Measurements from ENCODE around the gene SEC14L3. TPM values are rescaled to one million over a fixed set of nuclear protein-coding genes. Genes with fewer than 3 reads are reported as not detected.
"Not testable (repeated sequence)": the region's sequence is repeated elsewhere in the genome, so short reads cannot be mapped to it uniquely, and the experiment has no call there.

The SEC14L3 gene
- total RNA-seq, 1 donor from 2014 or later, result not detected

GRCh38 chr22:30455075-30455840 lies 16.6 kb downstream of the SEC14L3 start:
- H3K9me3 ChIP-seq, result no peaks in the 10 kb centered on the region
- no peaks in the 10 kb centered on the region for H3K27me3 ChIP-seq
- no peak for DNase-seq (ENCODE audit: extremely low spot score in 2 of 2)
- no peak overlapping the region for H3K4me3 ChIP-seq
- TF ChIP-seq CTCF (IDR thresholded peaks at IDR 0.05), result no peak
- no peak for TF ChIP-seq POLR2AphosphoS5 (IDR thresholded peaks at IDR 0.05; ENCODE audit: insufficient read depth in 1 of 2, low read depth in 1 of 2)
- TF ChIP-seq POLR2A (IDR thresholded peaks at IDR 0.05), result no peak
- H3K27ac ChIP-seq, result no peak overlapping the region
- intact Hi-C loops (cut with DNase I), result no loop called here
- no peaks in the 10 kb centered on the region for H3K4me1 ChIP-seq
- no peaks in the 10 kb centered on the region for H3K36me3 ChIP-seq

- Histone ChIP-seq H3K4me1 (no peaks in the 10 kb centered on the region), H3K27me3 (no peaks in the 10 kb centered on the region), H3K4me3 (no peak overlapping the region), H3K36me3 (no peaks in the 10 kb centered on the region), H3K9me3 (no peaks in the 10 kb centered on the region), H3K27ac (no peak overlapping the region)
- DNase-seq (ENCODE audit: extremely low spot score in 2 of 2), result no peak
- TF ChIP-seq CTCF (IDR thresholded peaks at IDR 0.05) (no peak), POLR2A (IDR thresholded peaks at IDR 0.05) (no peak), POLR2AphosphoS5 (IDR thresholded peaks at IDR 0.05; ENCODE audit: insufficient read depth in 1 of 2, low read depth in 1 of 2) (no peak)
- intact Hi-C loops (cut with DNase I), result no loop called here
Measured at GRCh38 chr22:30453731-30454510, 17.9 kb downstream of the SEC14L3 start.

- Histone ChIP-seq H3K9me3 (no peaks in the 10 kb centered on the region), H3K4me3 (no peak overlapping the region), H3K36me3 (no peaks in the 10 kb centered on the region), H3K4me1 (no peaks in the 10 kb centered on the region), H3K27ac (no peak overlapping the region), H3K27me3 (no peaks in the 10 kb centered on the region)
- TF ChIP-seq POLR2AphosphoS5 (IDR thresholded peaks at IDR 0.05; ENCODE audit: insufficient read depth in 1 of 2, low read depth in 1 of 2) (no peak), CTCF (IDR thresholded peaks at IDR 0.05) (no peak), POLR2A (IDR thresholded peaks at IDR 0.05) (no peak)
- no peak for DNase-seq (ENCODE audit: extremely low spot score in 2 of 2)
- intact Hi-C loops (cut with DNase I), result no loop called here
Measured at GRCh38 chr22:30452861-30453260, 19.0 kb downstream of the SEC14L3 start.

DNA sequence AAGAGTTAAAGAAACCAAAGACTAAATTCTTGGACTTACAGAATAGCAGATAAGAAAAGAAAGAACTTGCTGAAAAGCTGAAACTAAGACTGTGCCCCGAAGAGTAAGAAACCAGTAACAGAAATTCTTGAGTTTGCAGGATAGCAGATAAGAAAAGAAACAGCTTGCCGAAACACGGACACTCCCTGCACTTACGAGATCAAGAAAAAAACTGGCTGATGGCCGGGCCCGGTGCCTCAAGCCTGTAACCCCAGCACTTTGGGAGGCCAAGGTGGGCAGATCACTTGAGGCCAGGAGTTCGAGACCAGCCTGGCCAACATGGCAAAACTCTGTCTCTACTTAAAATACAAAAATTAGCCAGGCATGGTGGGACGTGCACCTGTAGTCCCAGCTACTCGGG lies 20.3 kb downstream of the SEC14L3 start:
- H3K27me3 ChIP-seq; H3K9me3 ChIP-seq; H3K36me3 ChIP-seq; intact Hi-C loops (cut with DNase I); H3K4me1 ChIP-seq; H3K4me3 ChIP-seq; DNase-seq (ENCODE audit: extremely low spot score in 2 of 2); H3K27ac ChIP-seq: not testable (repeated sequence)

DNA sequence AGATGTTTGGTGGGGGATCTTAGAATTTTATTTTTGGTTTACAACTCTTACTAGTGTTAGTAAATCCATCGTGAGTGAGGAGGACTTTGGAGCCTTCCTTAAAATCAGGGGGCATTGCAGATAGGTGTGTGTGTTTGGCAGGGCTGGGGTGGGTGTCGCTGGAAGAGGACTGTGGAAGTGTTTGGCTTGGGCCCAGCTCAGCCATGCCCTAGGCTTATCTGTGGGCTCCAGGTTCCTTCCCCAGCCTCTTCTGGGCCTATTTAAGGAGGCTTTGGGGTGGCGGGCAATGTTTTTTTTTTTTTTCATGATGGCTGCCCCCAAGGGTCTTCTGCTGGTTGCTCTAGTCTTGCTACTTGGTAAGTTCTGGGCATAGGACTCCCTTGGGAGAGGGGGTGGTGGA lies 24.2 kb downstream of the SEC14L3 start:
- H3K36me3 ChIP-seq, result no peaks in the 10 kb centered on the region
- no peak for DNase-seq (ENCODE audit: extremely low spot score in 2 of 2)
- H3K9me3 ChIP-seq, result no peaks in the 10 kb centered on the region
- H3K27ac ChIP-seq, result no peak overlapping the region
- H3K4me1 ChIP-seq, result no peaks in the 10 kb centered on the region
- intact Hi-C loops (cut with DNase I), result no loop called here
- no peaks in the 10 kb centered on the region for H3K27me3 ChIP-seq
- no peak overlapping the region for H3K4me3 ChIP-seq
- no peak for TF ChIP-seq CTCF (IDR thresholded peaks at IDR 0.05)
- TF ChIP-seq POLR2A (IDR thresholded peaks at IDR 0.05), result no peak
- TF ChIP-seq POLR2AphosphoS5 (IDR thresholded peaks at IDR 0.05; ENCODE audit: insufficient read depth in 1 of 2, low read depth in 1 of 2), result no peak
